GM23248 (cell line): Measurements from ENCODE around the gene COMMD1. TPM values are rescaled to one million over a fixed set of nuclear protein-coding genes. Genes with fewer than 3 reads are reported as not detected.

Source experiments
- DNase-seq: peaks from one replicate; pipeline ENCODE4 v3.0.0-alpha.2; 2015
- H2AFZ ChIP-seq: fragments of 200-600 bp; sonication (generic); 2 replicates; pipeline ENCODE4 v1.6.1; 2016; ENCODE audit warnings: antibody characterized with exemption
- H3F3A ChIP-seq: fragments of 200-600 bp; sonication (generic); 2 replicates; pipeline ENCODE4 v1.6.1; 2016; ENCODE audit warnings: mild to moderate bottlenecking, antibody characterized with exemption, mixed run types; ENCODE audit not compliant: insufficient read depth
- H3K27ac ChIP-seq: fragments of 200-600 bp; sonication (generic); 2 replicates; pipeline ENCODE4 v1.5.1; 2016; ENCODE audit warnings: mild to moderate bottlenecking
- H3K27me3 ChIP-seq: fragments of 200-600 bp; sonication (generic); replicated peaks from 2 replicates; pipeline ENCODE4 v1.6.1; 2016; ENCODE audit warnings: mild to moderate bottlenecking; ENCODE audit not compliant: insufficient read depth
- H3K36me3 ChIP-seq: fragments of 200-600 bp; sonication (generic); 2 replicates; pipeline ENCODE4 v1.6.1; 2016; ENCODE audit warnings: low read depth, mild to moderate bottlenecking
- H3K4me1 ChIP-seq: fragments of 200-600 bp; sonication (generic); 2 replicates; pipeline ENCODE4 v1.6.1; 2016; ENCODE audit warnings: mild to moderate bottlenecking; ENCODE audit not compliant: insufficient read depth
- H3K4me2 ChIP-seq: fragments of 200-600 bp; sonication (generic); one replicate; pipeline ENCODE4 v1.6.1; 2016; ENCODE audit warnings: mild to moderate bottlenecking; ENCODE audit not compliant: unreplicated experiment
- H3K4me3 ChIP-seq: fragments of 200-600 bp; sonication (generic); 2 replicates; pipeline ENCODE4 v1.5.1; 2016; ENCODE audit warnings: mild to moderate bottlenecking
- H3K79me2 ChIP-seq: fragments of 200-600 bp; sonication (generic); 2 replicates; pipeline ENCODE4 v1.6.1; 2016; ENCODE audit warnings: mild to moderate bottlenecking; ENCODE audit not compliant: insufficient read depth
- H3K9ac ChIP-seq: fragments of 200-600 bp; sonication (generic); 2 replicates; pipeline ENCODE4 v1.6.1; 2016; ENCODE audit warnings: mild to moderate bottlenecking
- H3K9me2 ChIP-seq: fragments of 200-600 bp; sonication (generic); 2 replicates; pipeline ENCODE4 v1.6.1; 2016; ENCODE audit warnings: mixed run types, mild to moderate bottlenecking, moderate library complexity; ENCODE audit not compliant: insufficient read depth
- H3K9me3 ChIP-seq: fragments of 200-600 bp; sonication (generic); one replicate; pipeline ENCODE4 v1.6.1; 2017; ENCODE audit warnings: low read depth
- H4K20me1 ChIP-seq: fragments of 200-600 bp; sonication (generic); 2 replicates; pipeline ENCODE4 v1.6.0; 2016; ENCODE audit not compliant: insufficient read depth
- EZH2 ChIP-seq: fragments of 200-600 bp; sonication (generic); IDR thresholded peaks from 2 replicates; pipeline ENCODE4 v1.6.1; 2018; ENCODE audit warnings: antibody characterized with exemption, mild to moderate bottlenecking; ENCODE audit not compliant: insufficient read depth, poor library complexity, severe bottlenecking
- EZH2phosphoT487 ChIP-seq: fragments of 200-600 bp; sonication (generic); IDR thresholded peaks from 2 replicates; pipeline ENCODE4 v1.6.1; 2018; ENCODE audit warnings: antibody characterized with exemption, moderate library complexity, mild to moderate bottlenecking, low read depth; ENCODE audit not compliant: insufficient read depth
- WGBS, 2 experiments: methylation state at CpG; one replicate each; pipeline ENCODE4 v1.1.6; 2015 to 2017; ENCODE audit warnings: low lambda C conversion rate in 2 of 2, low coverage in 1 of 2; ENCODE audit errors: missing lambda C conversion rate in 2 of 2; 5-methylcytosine and 5-hydroxymethylcytosine counted together
- in situ Hi-C: fragments of 300-500 bp; cut with MboI; formaldehyde crosslinking; loops from 2 replicates; pipeline ENCODE4 v1.15.0; 2020
- polyA plus RNA-seq: library from polyadenylated mRNA; unstranded; fragments of >200 nt; fragmentation: Nextera tagmentation; extraction: Ambion mirVana; gene quantifications from 2 replicates; pipeline ENCODE4 v1.2.1, GENCODE V29; 2016
- total RNA-seq: library from RNA; depleted of rRNA; stranded (reverse); fragments of >200 nt; shearing (Covaris generic); gene quantifications from 2 replicates; pipeline ENCODE4 v1.2.3, GENCODE V29; 2014

COMMD1 gene
- total and polyA plus RNA-seq, 2 experiments from 2014 or later = 40.5 to 74.2 TPM

- no peak for DNase-seq
Observed at GRCh38 chr2:62136956-62137830, 231.7 kb downstream of the COMMD1 start.

GRCh38 chr2:62140426-62141141, 235.1 kb downstream of the COMMD1 start:
- H3K4me1 ChIP-seq = no peaks in the 10 kb centered on the region
- H3K27me3 ChIP-seq = no peaks in the 10 kb centered on the region
- H3K27ac ChIP-seq = no peak overlapping the region
- no peaks in the 10 kb centered on the region for H3F3A ChIP-seq
- no peak overlapping the region for H3K4me3 ChIP-seq
- H3K79me2 ChIP-seq = no peaks in the 10 kb centered on the region
- H3K36me3 ChIP-seq = no peaks in the 10 kb centered on the region
- H3K9me3 ChIP-seq = no peaks in the 10 kb centered on the region
- DNase-seq = no peak
- H2AFZ ChIP-seq = no peak overlapping the region
- no peaks in the 10 kb centered on the region for H3K9me2 ChIP-seq
- in situ Hi-C loops = no loop called here
- no peak overlapping the region for H3K4me2 ChIP-seq
- H3K9ac ChIP-seq = no peak overlapping the region
- 95 to 96% methylated on average over 5 of the region's 5 CpGs for WGBS, 2 experiments
- H4K20me1 ChIP-seq = no peaks in the 10 kb centered on the region
- TF ChIP-seq EZH2phosphoT487 = no peak
- no peak for TF ChIP-seq EZH2

More at GRCh38 chr2:62136956-62137830, 231.7 kb downstream of the COMMD1 start:
- Histone ChIP-seq H4K20me1 (no peaks in the 10 kb centered on the region), H3K36me3 (no peaks in the 10 kb centered on the region), H3K4me3 (no peak overlapping the region), H2AFZ (no peak overlapping the region), H3K9ac (no peak overlapping the region), H3K9me3 (no peaks in the 10 kb centered on the region), H3F3A (no peaks in the 10 kb centered on the region), H3K79me2 (no peaks in the 10 kb centered on the region), H3K27ac (no peak overlapping the region), H3K27me3 (no peaks in the 10 kb centered on the region), H3K4me2 (no peak overlapping the region), H3K4me1 (no peaks in the 10 kb centered on the region), H3K9me2 (no peaks in the 10 kb centered on the region)
- in situ Hi-C loops = no loop called here
- WGBS, 2 experiments = 78 to 80% methylated on average over 3 of the region's 3 CpGs
- TF ChIP-seq EZH2 (no peak), EZH2phosphoT487 (no peak)

GRCh38 chr2:62141142-62141740, 235.8 kb downstream of the COMMD1 start:
- Histone ChIP-seq H3K4me3 (no peak overlapping the region), H3K27ac (no peak overlapping the region), H4K20me1 (no peaks in the 10 kb centered on the region), H3K4me2 (no peak overlapping the region), H3K27me3 (no peaks in the 10 kb centered on the region), H2AFZ (no peak overlapping the region), H3K9me3 (no peaks in the 10 kb centered on the region), H3K9ac (no peak overlapping the region), H3K9me2 (no peaks in the 10 kb centered on the region), H3K79me2 (no peaks in the 10 kb centered on the region), H3K36me3 (no peaks in the 10 kb centered on the region), H3F3A (no peaks in the 10 kb centered on the region), H3K4me1 (no peaks in the 10 kb centered on the region)
- 84 to 86% methylated on average over 2 of the region's 2 CpGs for WGBS, 2 experiments
- no peak for DNase-seq
- in situ Hi-C loops = no loop called here
- TF ChIP-seq EZH2 (no peak), EZH2phosphoT487 (no peak)

GRCh38 chr2:62142054-62142453, 236.6 kb downstream of the COMMD1 start:
- in situ Hi-C loops = no loop called here
- H3F3A ChIP-seq = no peaks in the 10 kb centered on the region; the same call in 1 of the 2 replicates
- DNase-seq = no peak
- no peaks in the 10 kb centered on the region for H3K27me3 ChIP-seq
- TF ChIP-seq EZH2phosphoT487 = no peak
- TF ChIP-seq EZH2 = no peak
- H3K36me3 ChIP-seq = no peaks in the 10 kb centered on the region
- no peak overlapping the region for H3K4me2 ChIP-seq
- no peaks in the 10 kb centered on the region for H3K9me3 ChIP-seq
- no peak overlapping the region for H3K9ac ChIP-seq
- H2AFZ ChIP-seq = no peak overlapping the region
- H3K4me1 ChIP-seq = no peaks in the 10 kb centered on the region
- WGBS, 2 experiments = 97 to 98% methylated on average over 4 of the region's 4 CpGs
- H3K4me3 ChIP-seq = no peak overlapping the region
- H3K79me2 ChIP-seq = no peaks in the 10 kb centered on the region
- no peaks in the 10 kb centered on the region for H4K20me1 ChIP-seq
- H3K9me2 ChIP-seq = no peaks in the 10 kb centered on the region
- H3K27ac ChIP-seq = no peak overlapping the region
